Tibial nerve (tissue), 4 donors: Measurements from ENCODE around the gene EGFR.

Experiments
- CTCF ChIP-seq, 5 experiments: fragments of 200-600 bp in 3 of 5; fragments of 450-650 bp in 2 of 5; sonication (generic) in 3 of 5; IDR thresholded peaks; one replicate each; pipeline ENCODE4 v1.5.1; 2016 to 2019; ENCODE audit warnings: antibody characterized with exemption in 5 of 5, mild to moderate bottlenecking in 3 of 5, moderate library complexity in 2 of 5
- EP300 ChIP-seq, 2 donors: sonication (generic); formaldehyde crosslinking; IDR thresholded peaks; one replicate each; pipeline ENCODE4 v1.6.1; 2017; ENCODE audit warnings: antibody characterized with exemption in 2 of 2, mild to moderate bottlenecking in 1 of 2
- POLR2A ChIP-seq, 2 donors: fragments of 450-650 bp; IDR thresholded peaks; one replicate each; pipeline ENCODE4 v1.6.1; 2017; ENCODE audit warnings: antibody characterized with exemption in 2 of 2, mild to moderate bottlenecking in 2 of 2, moderate library complexity in 2 of 2

DNA sequence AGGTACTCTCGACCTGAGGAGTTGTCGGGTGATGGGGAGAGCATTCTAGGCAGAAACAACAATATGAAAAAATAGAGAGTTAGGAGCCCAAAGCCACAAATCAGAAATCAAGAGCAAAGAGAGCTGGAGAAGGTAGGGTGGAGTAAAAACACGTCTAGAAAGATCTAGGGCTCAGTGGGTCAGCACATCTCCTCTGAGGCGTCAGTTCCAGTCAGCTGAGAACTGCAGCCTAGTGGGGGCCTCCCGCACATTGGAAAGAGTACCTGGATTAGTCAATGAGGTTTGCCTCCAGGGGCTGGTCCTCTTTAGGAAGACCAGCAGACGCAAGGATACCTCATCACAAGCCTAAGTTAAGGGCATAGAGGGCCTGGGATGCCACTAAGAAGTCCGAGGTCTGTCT, 233.1 kb downstream of the EGFR start:
- TF ChIP-seq CTCF (IDR thresholded peaks at IDR 0.05) = no peak
- TF ChIP-seq POLR2A (IDR thresholded peaks at IDR 0.05) = no peak
- no peak for TF ChIP-seq EP300 (IDR thresholded peaks at IDR 0.05)
